SHP77 treated with DMSO at 0.1 percent for 48 hours (cell line): ENCODE data around the gene EML5.

Experiments
- DNase-seq: peaks from one replicate; lab custom pipeline; 2025; lab: John Stamatoyannopoulos, UW

EML5 gene

GRCh38 chr14:88707088-88707487 lies 85.7 kb downstream of the EML5 start:
- DNase-seq: no peak

- no peak for DNase-seq
These were observed 86.3 kb downstream of the EML5 start for GRCh38 chr14:88706425-88706824.

GRCh38 chr14:88698651-88699050 lies 94.1 kb downstream of the EML5 start:
- DNase-seq: no peak

GRCh38 chr14:88695870-88696269 lies 96.9 kb downstream of the EML5 start:
- DNase-seq: no peak

GRCh38 chr14:88688386-88688785 lies 104.4 kb downstream of the EML5 start:
- no peak for DNase-seq

GRCh38 chr14:88683119-88683518 lies 109.6 kb downstream of the EML5 start:
- no peak for DNase-seq

- no peak for DNase-seq
These were observed 110.1 kb downstream of the EML5 start for GRCh38 chr14:88682495-88683114.

- DNase-seq: no peak
These were observed 110.8 kb downstream of the EML5 start for GRCh38 chr14:88681755-88682494.

GRCh38 chr14:88669346-88669745 lies 123.4 kb downstream of the EML5 start:
- no peak for DNase-seq

- DNase-seq: no peak
These were observed 124.2 kb downstream of the EML5 start for GRCh38 chr14:88668448-88669116.

GRCh38 chr14:88667555-88668273 lies 125.0 kb downstream of the EML5 start:
- no peak for DNase-seq

- DNase-seq: no peak
These were observed 132.7 kb downstream of the EML5 start for GRCh38 chr14:88660056-88660455.

- DNase-seq: no peak
These were observed 153.5 kb downstream of the EML5 start for GRCh38 chr14:88639221-88639620.

- no peak for DNase-seq
These were observed 160.2 kb downstream of the EML5 start for GRCh38 chr14:88632512-88632911.

GRCh38 chr14:88631091-88631490 lies 161.7 kb downstream of the EML5 start:
- no peak for DNase-seq

- no peak for DNase-seq
These were observed 162.2 kb downstream of the EML5 start for GRCh38 chr14:88630565-88630964.

GRCh38 chr14:88628462-88628861 lies 164.3 kb downstream of the EML5 start:
- no peak for DNase-seq

GRCh38 chr14:88628033-88628432 lies 164.7 kb downstream of the EML5 start:
- no peak for DNase-seq

- DNase-seq: no peak
These were observed 167.1 kb downstream of the EML5 start for GRCh38 chr14:88625671-88626070.

GRCh38 chr14:88621100-88621499 lies 171.7 kb downstream of the EML5 start:
- no peak for DNase-seq

- no peak for DNase-seq
These were observed 174.3 kb downstream of the EML5 start for GRCh38 chr14:88618476-88618875.

- DNase-seq: no peak
These were observed 175.3 kb downstream of the EML5 start for GRCh38 chr14:88617479-88617878.

GRCh38 chr14:88616697-88617096 lies 176.1 kb downstream of the EML5 start:
- no peak for DNase-seq
